ENCODE data around the gene EFNA3.

Gene EFNA3

DNA sequence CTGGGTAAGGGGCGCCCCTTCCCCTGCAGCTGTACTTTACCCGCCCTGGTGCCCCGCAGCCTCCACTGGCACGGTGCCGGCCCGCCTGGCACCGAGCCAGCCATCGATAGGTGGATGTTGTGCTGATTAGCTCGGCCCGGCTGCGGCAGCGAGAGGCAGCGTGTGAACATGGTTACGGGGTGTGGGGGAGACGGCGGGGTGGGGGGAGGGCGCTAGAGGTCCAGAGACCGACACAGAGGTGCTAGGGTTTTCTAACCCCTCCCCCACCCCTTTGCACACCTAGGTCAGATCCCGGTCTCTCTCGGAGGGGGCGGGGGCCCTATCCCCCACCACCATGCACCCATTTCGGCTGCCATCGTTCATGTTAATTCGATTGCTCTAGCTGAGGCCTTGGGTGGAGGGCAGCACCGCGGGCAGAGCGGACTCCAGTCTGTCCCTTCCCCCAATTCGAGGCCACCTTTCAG lies 8.4 kb upstream of the EFNA3 start:
- no peak for DNase-seq

DNA sequence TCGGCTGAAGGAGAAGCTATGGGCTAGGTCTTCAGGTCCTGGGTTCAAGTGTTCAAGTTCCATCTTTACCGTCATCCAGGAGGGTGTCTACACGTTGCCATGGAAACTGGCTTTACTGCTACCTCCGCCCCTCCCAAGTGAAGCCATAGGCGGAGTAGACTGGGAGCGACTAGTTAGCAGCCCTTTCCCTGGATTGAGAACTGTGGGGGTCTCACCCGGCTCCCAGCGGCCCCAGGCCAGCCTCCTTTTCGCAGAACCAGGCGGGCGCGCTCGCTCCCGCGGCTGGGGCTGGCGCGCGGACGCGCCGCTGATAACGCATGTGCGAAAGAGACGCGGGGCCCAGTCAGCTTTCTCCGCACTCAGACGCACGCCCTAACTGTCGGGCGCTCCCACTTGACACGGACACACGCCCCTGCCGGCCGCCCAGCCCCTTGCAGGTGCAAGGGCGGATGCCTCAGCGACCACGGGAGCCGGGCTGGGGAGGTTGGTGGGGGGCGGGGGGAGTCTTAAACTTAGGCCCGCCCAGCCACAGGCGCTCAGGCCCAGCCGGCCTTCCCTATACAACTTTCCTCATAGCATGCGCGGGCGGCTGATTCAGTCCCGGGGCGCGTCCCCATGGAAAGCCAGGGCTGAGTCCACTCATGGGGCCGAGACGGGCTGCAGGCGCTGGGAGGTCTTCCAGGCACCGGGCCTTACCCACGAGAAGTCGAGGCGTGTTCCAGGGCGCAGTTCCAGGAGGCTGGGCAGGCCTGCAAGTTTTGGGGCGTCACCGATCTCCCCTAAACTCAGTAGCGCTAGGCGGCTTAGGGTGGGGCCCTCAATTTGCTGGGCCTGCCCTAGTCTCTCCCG lies 7.7 kb upstream of the EFNA3 start:
- DNase-seq: no peak

DNA sequence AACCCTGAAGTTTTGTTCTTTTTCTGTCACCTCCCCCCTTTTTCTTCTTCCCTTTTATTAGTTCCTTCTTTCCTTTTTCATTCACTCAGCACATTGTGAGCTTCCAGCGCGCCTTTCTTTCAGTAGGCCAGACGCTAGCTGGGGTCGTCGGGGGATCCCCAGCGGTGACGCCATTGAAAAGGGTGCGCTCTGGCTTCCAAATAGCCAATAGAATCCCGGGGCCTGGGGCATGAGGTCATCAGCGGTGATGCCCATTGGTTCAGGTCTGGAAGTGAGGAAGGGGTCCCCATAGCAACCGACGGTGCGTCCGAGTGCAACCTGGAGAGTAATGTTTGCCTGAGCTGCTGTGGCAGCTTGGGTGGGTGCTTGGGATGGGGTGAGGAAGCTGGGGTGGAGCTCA lies 6.9 kb upstream of the EFNA3 start:
- no peak for DNase-seq

DNA sequence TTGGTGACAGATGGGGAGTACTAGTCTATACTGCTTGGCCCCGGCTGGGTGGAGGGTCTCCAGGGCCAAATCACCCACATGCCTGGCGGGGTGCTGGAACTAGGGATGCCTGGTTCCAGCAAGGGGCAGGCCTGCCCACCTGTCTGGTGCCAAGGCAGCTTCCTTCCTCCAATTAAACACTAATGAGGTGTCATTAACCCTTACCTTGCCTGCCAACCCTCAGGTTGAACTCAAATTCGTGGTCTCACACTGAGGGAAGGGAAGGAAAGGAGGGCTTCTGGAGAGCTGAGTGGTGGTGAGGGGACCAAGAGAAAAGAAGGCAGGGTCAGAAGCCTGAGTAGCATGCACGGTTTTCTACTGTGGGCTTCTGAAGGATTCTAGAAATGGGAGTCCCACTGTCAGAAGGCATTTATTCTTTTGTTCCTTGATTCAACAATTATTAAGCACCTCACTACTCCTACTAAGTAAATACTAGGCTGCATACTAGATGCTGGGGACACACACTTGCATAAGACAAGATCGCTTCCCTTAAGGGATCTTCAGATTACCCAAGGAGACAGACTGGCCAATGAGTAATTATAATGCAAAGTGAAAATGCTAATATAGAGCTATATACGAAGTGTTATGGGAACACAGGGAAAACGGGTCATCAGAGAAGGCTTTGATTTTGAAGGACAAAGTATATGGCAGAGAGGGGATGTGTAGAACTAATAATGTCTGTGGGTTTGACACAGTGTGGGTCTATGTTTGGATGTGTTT lies 5.9 kb upstream of the EFNA3 start:
- no peak for DNase-seq

DNA sequence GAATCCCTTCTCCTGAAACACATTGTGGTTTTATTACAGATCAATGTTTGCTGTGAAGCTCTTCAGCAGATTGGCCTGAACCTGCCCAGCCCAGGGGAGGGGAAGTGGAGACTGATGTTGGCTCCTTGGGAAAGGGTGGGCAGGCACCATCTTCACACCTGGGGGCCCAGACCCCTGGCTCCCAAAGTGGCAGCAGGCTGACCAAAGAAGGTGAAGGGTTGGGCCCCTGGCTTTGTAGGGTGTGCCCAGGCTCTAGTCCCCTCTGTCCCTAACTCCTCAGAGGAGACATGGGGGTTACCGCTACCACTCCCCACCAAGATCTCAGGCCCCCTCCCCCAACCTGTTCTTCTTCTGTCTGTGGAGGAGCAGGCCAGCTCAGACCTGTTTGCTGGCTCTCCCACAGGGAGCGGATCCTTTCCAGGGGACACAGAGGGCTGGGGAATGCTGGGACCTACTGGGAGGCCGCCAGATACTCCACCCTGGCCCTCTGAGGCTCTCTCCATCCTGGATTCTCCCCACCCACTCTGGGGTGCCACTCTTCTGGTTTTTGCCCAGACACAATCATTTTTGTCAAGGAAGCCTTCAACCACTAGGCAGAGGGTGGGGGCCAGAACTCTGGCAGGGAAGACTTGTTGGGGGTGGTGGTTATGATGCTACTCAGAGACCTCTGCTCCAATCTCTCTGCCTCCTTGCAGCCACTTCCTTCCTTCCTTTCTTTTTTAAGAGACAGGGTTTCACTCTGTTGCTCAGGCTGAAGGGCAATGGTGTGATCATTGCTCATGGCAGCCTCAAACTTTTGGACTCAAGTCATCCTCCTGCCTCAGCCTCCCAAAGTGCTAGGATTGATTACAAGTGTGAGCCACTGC lies 5.0 kb upstream of the EFNA3 start:
- DNase-seq: no peak

DNA sequence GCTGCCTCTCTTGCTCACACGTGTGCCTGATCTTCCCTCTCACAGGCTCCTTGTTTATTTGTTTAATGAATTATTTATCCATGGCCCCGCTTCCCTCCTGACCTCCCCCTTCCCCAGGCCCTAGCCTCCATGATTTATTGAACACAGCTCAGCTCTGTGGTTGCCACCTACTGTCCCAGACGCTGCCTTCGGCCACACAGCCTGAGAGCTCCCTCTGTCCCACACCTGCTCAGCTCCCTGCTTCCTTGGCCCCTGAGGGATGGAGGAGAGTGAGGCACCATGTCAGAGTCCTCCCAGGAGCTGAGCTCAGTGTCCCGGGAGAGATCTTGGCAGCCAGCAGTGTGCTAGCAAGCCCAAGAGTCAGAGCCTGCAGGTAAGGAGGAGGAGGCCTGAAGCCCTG lies 3.1 kb upstream of the EFNA3 start:
- DNase-seq: no peak

DNA sequence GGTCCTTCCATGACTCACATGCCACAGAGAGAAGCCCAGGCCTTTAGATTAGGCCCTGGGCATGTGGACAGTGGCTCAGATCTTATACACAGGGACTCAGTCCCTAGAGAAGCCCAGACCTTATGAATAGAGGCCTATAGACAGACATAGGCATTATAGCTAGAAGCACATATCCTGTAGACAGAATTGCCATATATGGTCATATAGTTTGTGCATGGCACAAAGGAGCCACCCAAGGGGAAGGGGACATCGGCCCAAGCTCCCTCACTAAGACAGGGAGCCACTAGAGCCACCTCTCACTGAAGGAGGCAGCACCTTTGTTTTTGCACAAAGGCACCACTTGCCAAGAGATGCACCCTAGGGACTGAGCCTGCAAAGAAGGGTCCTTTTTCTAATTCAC lies 2.3 kb upstream of the EFNA3 start:
- DNase-seq: no peak

DNA sequence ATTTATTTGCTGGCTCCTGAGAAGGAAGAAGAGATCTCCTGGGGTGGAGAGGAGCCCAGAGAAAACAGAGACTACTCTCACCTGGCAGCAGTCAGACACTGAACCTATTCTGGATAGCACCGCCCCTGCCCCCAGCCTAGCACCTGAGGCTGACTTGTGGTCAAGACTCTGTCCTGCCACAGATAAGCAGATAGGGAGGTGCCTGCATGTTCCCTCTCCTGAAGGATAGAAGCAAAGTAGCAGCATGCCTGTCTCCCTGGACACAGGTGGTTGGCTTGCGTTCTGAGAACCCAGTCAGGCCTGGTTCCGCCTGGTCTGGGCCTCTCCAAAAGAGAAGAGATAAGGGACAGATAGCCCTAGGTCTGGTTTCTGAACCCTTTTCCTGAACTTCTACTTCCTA lies 1.3 kb upstream of the EFNA3 start:
- no peak for DNase-seq

DNA sequence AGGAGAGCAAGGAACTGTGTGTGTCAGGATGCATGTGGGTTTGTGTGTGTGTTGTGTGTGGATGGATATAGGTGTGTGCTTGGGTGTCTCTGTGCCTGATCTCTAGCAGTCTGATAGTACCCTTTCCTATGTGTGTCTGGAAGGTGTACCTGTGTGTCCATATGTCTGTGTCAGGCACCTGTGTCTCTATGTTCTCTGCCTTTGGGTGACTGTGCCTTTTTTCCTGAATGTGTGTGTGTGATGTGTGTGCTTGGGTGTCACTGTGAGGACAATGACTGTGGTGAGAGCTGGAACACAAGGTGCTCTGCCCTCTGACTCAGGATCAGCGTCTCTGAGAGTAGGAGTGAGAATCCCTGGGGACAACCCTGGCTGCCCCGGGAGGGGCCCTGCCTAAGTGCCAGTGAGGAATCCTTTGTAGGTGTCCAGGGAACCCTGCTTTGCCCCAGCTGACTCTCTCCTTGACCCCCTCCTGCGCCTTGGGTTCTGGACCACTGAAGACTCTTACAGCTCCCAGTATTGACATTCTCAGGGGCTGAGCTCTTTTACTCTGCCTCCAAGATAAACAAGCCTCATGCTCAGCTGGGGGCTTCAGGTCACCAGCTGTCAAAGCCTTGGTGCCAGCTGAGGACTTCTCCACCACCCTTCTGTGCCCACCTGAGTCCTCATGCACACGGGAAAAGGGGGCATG lies 735 bp upstream of the EFNA3 start:
- DNase-seq: no peak

DNA sequence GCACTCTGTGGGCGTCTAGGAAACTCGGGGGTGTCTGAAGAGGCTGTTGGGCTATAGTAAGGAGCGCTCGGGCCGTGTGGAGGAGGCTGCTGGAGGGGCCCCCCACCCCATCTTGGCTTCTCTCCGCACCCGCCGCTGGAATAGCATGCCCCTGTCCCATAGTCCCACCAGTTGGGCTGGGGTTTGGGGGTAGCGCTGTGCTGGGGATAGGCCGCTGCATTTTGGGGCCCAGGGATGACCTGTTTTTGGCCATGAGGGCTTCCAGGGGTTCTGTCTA lies 511 bp downstream of the EFNA3 start:
- no peak for DNase-seq

DNA sequence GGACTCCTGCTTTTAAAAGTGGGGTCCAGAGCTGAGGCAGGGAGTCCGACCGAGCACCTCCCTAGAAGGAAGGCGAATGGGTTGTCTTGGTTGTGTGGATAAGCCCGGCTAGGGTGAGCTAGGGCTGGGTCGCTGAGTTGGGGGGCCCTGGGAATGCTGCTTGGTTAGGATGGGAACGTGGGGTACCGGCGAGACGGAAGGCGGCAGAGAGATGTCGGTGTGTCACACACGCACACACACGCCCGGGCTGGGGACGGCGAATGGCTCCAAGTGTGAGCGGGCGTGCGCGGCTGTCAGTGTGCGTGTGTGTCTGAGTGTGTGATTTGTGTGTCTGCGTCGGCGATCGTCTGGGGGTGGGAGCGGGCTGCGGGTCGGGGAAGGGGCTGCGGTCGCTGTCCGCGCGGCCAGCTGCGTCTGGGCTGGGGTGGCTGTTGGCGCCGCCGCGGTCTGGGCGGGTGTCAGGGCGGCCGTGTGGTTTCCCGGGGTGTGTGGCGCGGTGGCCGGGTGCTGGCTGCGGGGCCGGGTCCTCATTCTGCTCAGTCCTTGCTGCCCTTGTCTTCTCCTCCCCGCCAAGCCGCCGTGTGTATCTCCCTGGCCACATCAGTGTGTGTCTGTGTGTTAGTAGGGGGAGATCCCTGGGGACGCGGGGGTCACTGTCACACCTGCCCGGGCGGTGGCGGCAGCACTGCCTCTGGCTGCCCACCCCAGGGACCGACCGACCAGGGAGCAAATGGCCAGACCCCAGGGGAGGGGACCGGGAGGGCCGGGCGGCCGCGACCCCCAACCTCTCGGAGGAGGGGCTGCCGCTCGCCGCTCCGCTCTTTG lies 1.1 kb downstream of the EFNA3 start:
- DNase-seq: no peak

DNA sequence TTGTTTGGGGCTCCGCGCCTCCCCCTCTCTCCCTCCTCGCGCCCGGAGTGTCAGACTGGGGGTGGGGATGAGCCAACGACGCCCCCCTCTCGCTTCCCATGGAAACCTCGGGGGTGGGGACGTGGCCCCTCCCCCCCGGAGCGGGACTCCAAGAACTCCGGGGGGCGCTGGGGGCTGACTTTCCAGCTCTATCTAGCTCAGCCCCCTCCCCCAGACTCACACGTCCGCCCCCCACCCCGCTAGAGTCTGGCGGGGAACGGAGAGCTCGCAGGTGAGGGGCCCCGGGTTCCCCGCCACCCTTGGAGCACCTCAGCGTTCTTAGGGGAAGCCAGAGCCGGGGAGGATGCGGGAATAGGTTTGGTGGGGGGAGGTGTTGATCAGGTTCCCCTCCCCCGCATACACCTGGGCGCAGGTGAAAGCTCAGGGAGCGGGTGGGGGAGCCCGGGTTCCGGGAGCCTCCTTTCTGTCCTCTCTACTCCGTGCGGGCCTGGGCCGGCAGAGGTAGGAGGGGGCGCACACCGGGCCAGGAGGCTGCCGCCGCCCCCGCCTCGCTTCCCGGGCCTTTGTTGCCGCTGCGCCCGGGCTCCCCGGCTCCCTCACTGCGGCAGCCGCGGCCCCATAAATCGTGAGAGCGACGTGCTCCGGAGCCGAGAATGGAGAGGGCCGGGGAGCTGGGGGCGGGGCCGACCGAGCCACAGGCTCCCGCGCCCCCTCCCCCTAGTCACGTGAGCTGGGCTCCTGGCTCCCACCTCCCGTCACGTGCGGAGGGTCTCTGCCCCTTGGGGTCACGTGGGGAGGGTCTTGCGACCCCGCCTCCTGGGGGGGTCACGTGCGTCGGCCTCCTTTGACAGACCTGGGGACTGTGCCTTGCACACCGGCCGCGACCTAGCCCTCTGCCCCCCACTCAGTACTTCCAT lies 1.9 kb downstream of the EFNA3 start:
- DNase-seq: no peak

DNA sequence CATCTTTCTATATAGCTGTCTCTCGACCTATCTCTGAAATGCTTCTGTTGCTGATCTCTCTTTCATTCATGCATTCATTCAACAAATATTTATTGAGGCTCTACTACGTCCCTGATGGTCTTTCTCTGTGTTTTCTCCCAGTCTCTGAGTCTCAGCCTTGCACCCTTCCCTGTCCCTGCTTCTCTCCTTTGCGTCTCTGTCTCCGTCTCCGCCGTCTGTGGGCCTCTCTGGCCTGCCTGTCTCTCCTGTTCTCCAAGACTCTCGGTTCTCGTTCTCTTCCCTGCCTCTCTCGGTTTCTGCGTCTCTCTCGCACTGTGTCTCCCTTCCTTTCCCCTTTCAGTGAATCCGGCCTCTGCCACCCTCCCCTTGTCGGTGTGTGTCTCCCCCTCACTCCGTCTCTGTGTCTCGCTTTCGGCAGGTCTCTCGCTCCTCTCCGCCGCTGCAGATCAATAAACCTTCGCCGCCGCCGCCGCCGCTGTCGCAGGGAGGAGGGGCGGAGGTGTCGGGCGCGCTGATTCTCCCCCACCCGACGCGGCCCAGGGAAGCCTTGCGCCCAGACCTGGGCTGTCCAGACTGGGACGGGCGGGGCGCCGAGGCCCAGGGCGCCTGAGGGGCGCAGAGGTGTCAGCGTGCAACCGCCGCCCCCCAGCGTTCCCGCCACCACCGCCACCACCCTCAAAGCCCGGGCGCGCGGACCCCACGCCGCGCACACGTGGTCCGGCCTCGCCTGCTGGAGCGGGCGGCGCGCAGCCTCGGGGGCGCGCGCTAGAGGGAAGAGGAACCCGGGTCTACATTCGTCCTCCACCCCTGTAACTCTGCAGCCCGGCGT lies 3.0 kb downstream of the EFNA3 start:
- DNase-seq: peak; percentile 57

DNA sequence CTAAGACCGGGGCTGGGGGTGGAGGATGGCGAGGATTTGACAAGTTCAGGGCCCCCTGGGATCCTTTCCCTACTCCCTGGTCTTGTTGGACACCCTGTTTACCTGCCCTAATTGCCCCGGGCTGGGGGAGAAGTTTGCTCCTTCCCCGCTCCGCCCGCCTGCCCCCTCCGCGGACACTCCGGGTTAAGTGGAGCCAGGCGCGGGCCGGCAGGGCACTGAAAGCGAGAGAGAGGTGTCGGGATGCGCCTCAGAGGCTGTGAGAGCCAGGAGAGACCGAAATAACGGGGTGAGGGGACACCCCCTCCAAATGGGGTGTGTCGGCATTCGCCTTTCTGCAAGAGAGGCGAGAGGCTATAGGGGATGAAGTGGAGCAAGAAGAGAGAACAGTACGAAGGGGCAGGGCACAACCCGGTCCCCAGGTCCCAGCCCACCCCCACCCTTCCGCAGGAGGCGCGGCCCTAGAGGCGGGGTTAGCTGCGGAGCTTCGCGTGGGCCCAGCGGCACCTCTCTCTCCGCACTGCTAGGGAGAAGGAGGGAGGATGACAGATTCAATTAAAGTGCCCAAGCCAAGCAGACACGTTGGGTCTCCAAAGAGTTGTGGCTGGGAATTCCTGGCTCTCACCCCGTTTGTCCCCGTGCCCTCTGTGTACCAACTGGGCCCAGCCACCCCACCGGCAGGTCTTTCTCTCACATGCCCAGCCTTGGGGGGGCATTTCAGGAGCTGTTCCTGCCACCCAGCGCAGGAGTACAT lies 3.8 kb downstream of the EFNA3 start:
- DNase-seq: no peak

DNA sequence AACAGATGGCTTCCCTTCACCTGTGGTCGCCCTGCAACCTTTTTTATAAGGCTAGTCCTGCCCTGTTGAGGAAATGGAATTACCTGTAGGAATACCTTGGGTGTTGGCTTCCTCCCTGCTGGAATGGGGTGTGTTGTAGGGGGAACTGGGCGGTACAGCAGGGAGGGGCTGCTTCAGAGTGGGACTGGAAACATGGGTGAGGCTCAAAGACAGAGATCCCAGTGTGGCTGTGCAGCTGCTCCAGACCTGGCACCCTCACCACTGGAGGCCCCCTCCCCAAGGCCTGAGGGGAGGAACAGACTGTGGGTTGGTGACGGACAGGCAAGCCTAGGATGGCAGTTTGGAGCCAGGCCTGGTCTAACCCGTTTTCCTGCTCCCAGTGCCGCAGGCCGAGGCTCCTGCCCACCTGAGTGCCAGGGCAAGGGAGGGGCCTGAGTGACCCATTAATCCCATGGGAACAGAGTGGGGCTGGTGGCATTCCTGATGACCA lies 4.5 kb downstream of the EFNA3 start:
- DNase-seq: no peak

DNA sequence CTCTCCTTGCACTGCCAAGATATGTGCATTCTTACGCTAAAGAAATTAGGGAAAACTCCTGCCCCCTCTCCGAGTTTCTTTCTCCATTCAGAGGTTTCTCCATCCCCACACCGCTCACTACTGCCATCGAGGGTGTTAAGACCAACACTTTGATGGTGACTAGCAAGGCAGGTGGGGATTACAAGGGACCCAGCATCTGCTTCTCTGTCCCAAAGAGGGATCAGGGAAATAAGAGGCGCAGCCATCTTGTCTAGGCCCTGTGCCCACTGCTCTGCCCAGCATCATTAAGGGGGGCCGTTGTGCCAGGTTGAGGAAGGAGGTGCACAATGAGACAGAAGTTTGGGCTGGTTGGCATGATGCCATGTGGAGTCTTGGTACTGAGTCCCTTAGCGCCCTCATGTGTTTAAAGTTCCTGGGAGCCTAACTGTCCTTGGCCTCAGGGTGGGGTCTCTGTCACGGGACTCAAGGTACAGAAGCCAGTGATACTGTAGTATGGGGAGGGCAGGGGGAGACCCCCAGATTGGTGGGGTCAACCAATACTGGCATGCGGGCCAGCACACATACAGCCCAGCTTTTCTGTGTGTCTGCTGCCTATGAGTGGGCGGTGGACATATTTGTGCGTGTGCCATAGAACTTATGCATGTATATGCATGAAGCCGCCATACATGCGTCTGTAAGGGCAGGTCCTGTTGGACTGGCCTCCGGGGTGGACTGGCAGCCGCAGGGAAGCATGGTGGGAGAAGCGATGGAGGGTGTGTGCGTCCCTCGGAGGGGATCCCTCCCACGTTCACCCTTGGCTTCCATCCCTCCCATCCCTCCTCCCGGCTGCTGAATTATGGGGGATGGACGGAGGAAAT lies 5.5 kb downstream of the EFNA3 start:
- no peak for DNase-seq

DNA sequence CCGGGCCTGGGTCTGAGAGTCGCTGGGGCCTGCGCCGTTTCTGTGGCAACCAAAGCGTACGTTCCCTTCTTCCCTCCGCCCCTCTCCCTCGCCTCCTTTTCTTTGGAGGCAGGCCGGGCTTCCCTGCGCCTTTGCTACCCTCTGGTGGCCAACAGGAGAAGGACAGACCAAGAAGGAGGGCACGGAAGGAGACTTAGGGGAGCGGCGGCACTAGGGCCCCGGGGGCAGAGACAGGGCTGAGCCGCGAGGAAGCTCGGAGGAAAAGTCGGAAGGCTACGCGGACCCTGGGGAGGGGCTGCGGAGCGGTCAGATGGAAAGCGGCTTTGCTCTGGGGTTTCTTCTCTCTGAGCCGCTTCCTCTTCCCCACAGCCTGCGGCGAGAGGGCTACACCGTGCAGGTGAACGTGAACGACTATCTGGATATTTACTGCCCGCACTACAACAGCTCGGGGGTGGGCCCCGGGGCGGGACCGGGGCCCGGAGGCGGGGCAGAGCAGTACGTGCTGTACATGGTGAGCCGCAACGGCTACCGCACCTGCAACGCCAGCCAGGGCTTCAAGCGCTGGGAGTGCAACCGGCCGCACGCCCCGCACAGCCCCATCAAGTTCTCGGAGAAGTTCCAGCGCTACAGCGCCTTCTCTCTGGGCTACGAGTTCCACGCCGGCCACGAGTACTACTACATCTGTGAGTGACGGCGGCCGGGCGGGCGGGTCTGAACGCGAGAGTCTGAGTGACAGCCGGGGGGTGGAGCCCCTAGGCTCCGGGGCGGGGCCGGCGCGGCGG lies 6.3 kb downstream of the EFNA3 start:
- peak; percentile 98 for DNase-seq
